K562 (cell line): ENCODE results near the gene MFSD8. TPM values are rescaled to one million over a fixed set of nuclear protein-coding genes. Genes with fewer than 3 reads are reported as not detected.

ENCODE experiments used
- ATAC-seq: fragments of 200-7000 bp; cut with Tn5 transposase; 3 replicates; pipeline ENCODE4 v1.9.1; 2020; ENCODE audit warnings: moderate library complexity
- BruUV-seq: library from RNA; stranded (reverse); fragments of 400-500 nt; replicated peaks from 2 replicates; lab custom pipeline; 2021; lab: Mats Ljungman, UMichigan
- CTCF ChIA-PET: fragments of 300-600 bp; formaldehyde crosslinking; extraction: SDS; loops from one replicate; lab custom pipeline; 2021; ENCODE audit warnings: low intra/inter-chr PET ratio; lab: Yijun Ruan, JAX
- POLR2A ChIA-PET: fragments of 300-600, 350-650 bp; sonication (Branson Sonifier 250); formaldehyde crosslinking; extraction: SDS; loops from one replicate; lab custom pipeline; 2021; ENCODE audit warnings: antibody characterized with exemption, inconsistent platforms; lab: Yijun Ruan, JAX
- DNase-seq, 4 experiments: peaks; one replicate each; pipeline versions ENCODE4 v3.0.0 to v3.0.0-alpha.2; 2011 to 2018; ENCODE audit warnings: low spot score in 3 of 4, mixed read lengths in 3 of 4; ENCODE audit errors: extremely low read depth in 1 of 4
- FAIRE-seq: peaks from 2 replicates; lab custom pipeline; 2011; peaks lifted over from hg19 to GRCh38; lab: Jason Lieb, UNC
- H2AFZ ChIP-seq: 2 replicates; pipeline ENCODE4 v1.6.0; 2011; ENCODE audit warnings: low read depth, low read length, control low read depth, inconsistent platforms
- H3K27ac ChIP-seq: fragments of 200-600 bp; 3 replicates; pipeline ENCODE4 v1.8.0; 2011; ENCODE audit warnings: low read depth, mild to moderate bottlenecking, control low read depth, inconsistent platforms, low read length, moderate library complexity, mixed read lengths; ENCODE audit errors: extremely low read depth
- H3K27me3 ChIP-seq, 2 experiments: fragments of 300-600 bp in 1 of 2; 2 replicates in 1 of 2; 3 replicates in 1 of 2; pipeline versions ENCODE4 v1.6.0 to v1.8.0; 2011; ENCODE audit warnings: inconsistent platforms in 2 of 2, low read length in 2 of 2, mild to moderate bottlenecking in 1 of 2, mixed read lengths in 1 of 2, moderate library complexity in 1 of 2; ENCODE audit not compliant: control insufficient read depth in 2 of 2, insufficient read depth in 2 of 2
- H3K36me3 ChIP-seq: fragments of 300-600 bp; 3 replicates; pipeline ENCODE4 v1.8.0; 2011; ENCODE audit warnings: mild to moderate bottlenecking, low read length, inconsistent platforms; ENCODE audit not compliant: control insufficient read depth, insufficient read depth
- H3K4me1 ChIP-seq, 2 experiments: fragments of 200-600 bp in 1 of 2; replicated peaks in 1 of 2; 2 replicates in 1 of 2; 3 replicates in 1 of 2; pipeline versions ENCODE4 v1.5.1 to v1.8.0; 2011; ENCODE audit warnings: inconsistent platforms in 2 of 2, low read length in 2 of 2, mild to moderate bottlenecking in 1 of 2, mixed read lengths in 1 of 2, moderate library complexity in 1 of 2; ENCODE audit not compliant: control insufficient read depth in 2 of 2, insufficient read depth in 2 of 2
- H3K4me2 ChIP-seq: 2 replicates; pipeline ENCODE4 v1.6.1; 2011; ENCODE audit warnings: low read length, control low read depth, inconsistent platforms, mixed read lengths; ENCODE audit not compliant: insufficient read depth
- H3K4me3 ChIP-seq: fragments of 200-600 bp; sonication (generic), shearing (Covaris generic); 2 replicates; pipeline ENCODE4 v1.5.1; 2016; ENCODE audit warnings: control low read depth, inconsistent platforms
- H3K79me2 ChIP-seq: fragments of 200-600 bp; 3 replicates; pipeline ENCODE4 v1.8.0; 2011; ENCODE audit warnings: low read length, inconsistent platforms; ENCODE audit not compliant: control insufficient read depth, insufficient read depth
- H3K9ac ChIP-seq, 2 experiments: 2 replicates each; pipeline versions ENCODE4 v1.6.0 to v1.6.1; 2011; ENCODE audit warnings: low read depth in 2 of 2, low read length in 2 of 2, control low read depth in 1 of 2, inconsistent platforms in 1 of 2, mild to moderate bottlenecking in 1 of 2, mixed read lengths in 1 of 2; ENCODE audit not compliant: insufficient read depth in 1 of 2
- H3K9me1 ChIP-seq: one replicate; pipeline ENCODE4 v1.6.0; 2011; ENCODE audit warnings: inconsistent platforms, mild to moderate bottlenecking, low read length, moderate library complexity; ENCODE audit not compliant: control insufficient read depth, insufficient read depth
- H3K9me3 ChIP-seq: replicated peaks from 2 replicates; pipeline ENCODE4 v1.5.1; 2011; ENCODE audit warnings: low read depth, low read length, inconsistent platforms; ENCODE audit not compliant: control insufficient read depth, insufficient read depth
- H4K20me1 ChIP-seq: replicated peaks from 2 replicates; pipeline ENCODE4 v1.6.1; 2011; ENCODE audit warnings: low read length, inconsistent platforms, mixed read lengths; ENCODE audit not compliant: control insufficient read depth, insufficient read depth
- BCOR ChIP-seq: fragments of 450-650 bp; IDR thresholded peaks from 2 replicates; pipeline ENCODE4 v1.6.1; 2016
- BRF1 ChIP-seq: IDR thresholded peaks from 3 replicates; pipeline ENCODE4 v1.6.1; 2011; ENCODE audit warnings: borderline replicate concordance, mild to moderate bottlenecking; ENCODE audit not compliant: insufficient read length; ENCODE audit errors: extremely low read depth
- CEBPG ChIP-seq, 3 experiments: fragments of 200-800 bp in 1 of 3; sonication (Bioruptor generic) in 1 of 3; sonication (generic) in 1 of 3; formaldehyde crosslinking in 1 of 3; IDR thresholded peaks in 2 of 3; conservative IDR thresholded peaks in 1 of 3; 2 replicates each; pipeline versions ENCODE4 v1.6.1 to v1.8.0; 2016 to 2022; ENCODE audit warnings: missing compliant biosample characterization in 2 of 3, missing genetic modification characterization in 2 of 3, mild to moderate bottlenecking in 1 of 3, missing genetic modification reagents in 1 of 3
- CREM ChIP-seq: IDR thresholded peaks from 2 replicates; pipeline ENCODE4 v1.6.1; 2014; ENCODE audit warnings: antibody characterized with exemption, low read depth
- PTBP1 ChIP-seq: fragments of 200-400 bp; formaldehyde crosslinking; IDR thresholded peaks from 2 replicates; pipeline ENCODE4 v1.6.1; 2017; ENCODE audit warnings: low read depth, low read length
- RUNX1 ChIP-seq: sonication (generic); IDR thresholded peaks from 2 replicates; pipeline ENCODE4 v1.6.1; 2016; ENCODE audit warnings: antibody characterized with exemption, low read depth
- TCF7 ChIP-seq: sonication (generic); IDR thresholded peaks from 2 replicates; pipeline ENCODE4 v1.6.1; 2016; ENCODE audit warnings: antibody characterized with exemption, borderline replicate concordance
- ZBTB7A ChIP-seq: IDR thresholded peaks from 2 replicates; pipeline ENCODE4 v1.6.1; 2011; ENCODE audit warnings: low read depth, mild to moderate bottlenecking, low read length, moderate library complexity, borderline replicate concordance; ENCODE audit not compliant: control insufficient read depth
- ZNF583 ChIP-seq: fragments of 250-450 bp; sonication (Bioruptor Pico); IDR thresholded peaks from 2 replicates; pipeline ENCODE4 v1.4.0; 2020
- ZNF707 ChIP-seq: fragments of 250-450 bp; sonication (Bioruptor Pico); conservative IDR thresholded peaks from 2 replicates; pipeline ENCODE4 v1.8.0; 2022; ENCODE audit warnings: inconsistent platforms, mild to moderate bottlenecking, moderate library complexity
- ZNF766 ChIP-seq: fragments of 200-800 bp; sonication (Bioruptor generic); conservative IDR thresholded peaks from 2 replicates; pipeline ENCODE4 v1.6.1; 2016; ENCODE audit warnings: missing genetic modification characterization, missing compliant biosample characterization
- WGBS: fragments of 100-300 bp; shearing (Covaris generic); methylation state at CpG from one replicate; pipeline ENCODE4 v1.1.6; 2016; ENCODE audit warnings: low coverage, mixed read lengths; ENCODE audit not compliant: insufficient coverage; ENCODE audit errors: missing lambda C conversion rate; 5-methylcytosine and 5-hydroxymethylcytosine counted together
- in situ Hi-C: fragments of 300-500 bp; cut with MboI; formaldehyde crosslinking; loops from 4 replicates; pipeline ENCODE4 v1.15.0; 2018; ENCODE audit warnings: inconsistent platforms, mixed read lengths
- intact Hi-C: fragments of 100-400 bp; cut with micrococcal nuclease; formaldehyde crosslinking; loops from 2 replicates; pipeline ENCODE4 v1.14.2; 2022
- polyA plus RNA-seq, 8 experiments: library from polyadenylated mRNA; depleted of rRNA in 4 of 8; stranded (reverse) in 5 of 8; unstranded in 3 of 8; fragments of >200 nt; fragmentation: Nextera tagmentation in 2 of 8; fragmentation: Illumina TruSeq in 1 of 8; extraction: Ambion mirVana in 2 of 8; extraction: Trizol in 1 of 8; gene quantifications; 2 replicates each; pipeline versions ENCODE4 v1.2.1 to v1.2.3, GENCODE V29; 2011 to 2014; ENCODE audit warnings: inconsistent platforms in 1 of 8, missing spikeins in 1 of 8
- total RNA-seq, 7 experiments: library from RNA; depleted of rRNA in 6 of 7; stranded (reverse); fragments of >200 nt in 6 of 7; fragmentation: Illumina TruSeq in 2 of 7; extraction: Trizol in 2 of 7; gene quantifications; 2 replicates each; pipeline versions ENCODE4 v1.2.1 to v1.2.3, GENCODE V29; 2011 to 2021; ENCODE audit warnings: low replicate concordance in 1 of 7
- TF ChIP-seq, protein P1 (sequence below): fragments of 450-650 bp; IDR thresholded peaks from 2 replicates; pipeline ENCODE4 v1.6.1; 2016
- TF ChIP-seq, protein P2 (sequence below): conservative IDR thresholded peaks from 2 replicates; pipeline ENCODE4 v1.6.1; 2011; ENCODE audit warnings: low read depth, mild to moderate bottlenecking, low read length; ENCODE audit not compliant: control insufficient read depth

Gene MFSD8
- total and polyA plus RNA-seq, 9 of the 15 experiments (the other 6 are each of a cell fraction or from before 2014, with no cell fraction given) = 7.0 to 27.2 (median 18.7) TPM

DNA sequence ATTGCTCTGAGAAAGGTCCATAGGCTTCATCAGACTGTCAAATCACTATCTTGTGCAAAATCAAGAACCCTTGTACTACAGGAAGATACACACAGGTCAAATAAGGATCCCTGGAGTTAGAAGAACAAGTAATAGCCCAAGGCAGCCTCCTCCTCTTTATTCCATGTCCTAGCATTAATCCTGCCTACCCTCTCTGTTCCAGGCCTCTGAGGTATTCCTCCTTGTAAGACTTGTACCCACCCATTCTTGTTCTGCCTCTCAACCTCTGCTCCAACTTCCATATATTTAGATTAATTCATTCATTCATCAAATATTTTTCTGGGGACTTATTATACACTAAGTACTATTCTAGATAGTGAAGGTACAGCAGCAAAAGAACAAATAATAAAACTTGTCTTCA, 94.7 kb downstream of the MFSD8 start (continued):
- TF ChIP-seq RUNX1 = no peak
- TF ChIP-seq, all 486 proteins: peak for 0

DNA sequence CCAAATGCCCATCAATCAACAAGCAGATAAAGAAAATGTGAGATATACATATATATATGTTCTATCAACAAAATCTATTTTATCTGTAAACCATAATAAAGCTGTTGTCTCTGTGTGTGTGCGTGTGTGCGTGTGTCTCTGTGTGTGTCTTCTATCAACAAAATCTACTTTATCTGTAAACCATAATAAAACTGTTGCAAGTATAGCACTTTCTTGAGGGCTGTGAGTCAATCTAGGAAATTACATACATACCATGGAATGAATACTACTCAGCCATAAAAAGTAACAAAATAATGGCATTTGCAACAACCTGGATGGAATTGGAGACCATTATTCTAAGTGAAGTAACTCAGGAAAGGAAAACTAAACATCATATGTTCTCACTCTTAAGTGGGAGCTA, 96.8 kb downstream of the MFSD8 start:
- Histone ChIP-seq H2AFZ (no peak overlapping the region), H3K9me3 (no peaks in the 10 kb centered on the region), H3K27me3 (no peaks in the 10 kb centered on the region), H3K4me1 (peaks cover 7 to 9% of the 10 kb centered on the region in 2 experiments; a peak in 3 of 5 replicates), H3K4me3 (no peak overlapping the region), H3K27ac (no peak overlapping the region), H3K9ac (no peak overlapping the region), H4K20me1 (no peaks in the 10 kb centered on the region), H3K79me2 (no peaks in the 10 kb centered on the region), H3K9me1 (no peaks in the 10 kb centered on the region), H3K4me2 (no peak overlapping the region), H3K36me3 (no peaks in the 10 kb centered on the region)
- in situ Hi-C loops = no loop called here
- TF ChIP-seq CEBPG (CRISPR knock-in tag; IDR thresholded peaks at IDR 0.05) = no peak
- TF ChIP-seq CEBPG (tag; conservative IDR thresholded peaks at IDR 0.05 in 1 of 2, IDR thresholded peaks at IDR 0.05 in 1 of 2) = no peak
- TF ChIP-seq CREM = no peak
- TF ChIP-seq, protein P1, sequence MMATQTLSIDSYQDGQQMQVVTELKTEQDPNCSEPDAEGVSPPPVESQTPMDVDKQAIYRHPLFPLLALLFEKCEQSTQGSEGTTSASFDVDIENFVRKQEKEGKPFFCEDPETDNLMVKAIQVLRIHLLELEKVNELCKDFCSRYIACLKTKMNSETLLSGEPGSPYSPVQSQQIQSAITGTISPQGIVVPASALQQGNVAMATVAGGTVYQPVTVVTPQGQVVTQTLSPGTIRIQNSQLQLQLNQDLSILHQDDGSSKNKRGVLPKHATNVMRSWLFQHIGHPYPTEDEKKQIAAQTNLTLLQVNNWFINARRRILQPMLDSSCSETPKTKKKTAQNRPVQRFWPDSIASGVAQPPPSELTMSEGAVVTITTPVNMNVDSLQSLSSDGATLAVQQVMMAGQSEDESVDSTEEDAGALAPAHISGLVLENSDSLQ = no peak
- TF ChIP-seq TCF7 = no peak
- TF ChIP-seq ZNF583 = no peak
- TF ChIP-seq ZNF707 (CRISPR knock-in tag) = no peak
- TF ChIP-seq ZBTB7A = no peak
- no peak for TF ChIP-seq PTBP1
- no peak for TF ChIP-seq BCOR
- TF ChIP-seq, protein P2, sequence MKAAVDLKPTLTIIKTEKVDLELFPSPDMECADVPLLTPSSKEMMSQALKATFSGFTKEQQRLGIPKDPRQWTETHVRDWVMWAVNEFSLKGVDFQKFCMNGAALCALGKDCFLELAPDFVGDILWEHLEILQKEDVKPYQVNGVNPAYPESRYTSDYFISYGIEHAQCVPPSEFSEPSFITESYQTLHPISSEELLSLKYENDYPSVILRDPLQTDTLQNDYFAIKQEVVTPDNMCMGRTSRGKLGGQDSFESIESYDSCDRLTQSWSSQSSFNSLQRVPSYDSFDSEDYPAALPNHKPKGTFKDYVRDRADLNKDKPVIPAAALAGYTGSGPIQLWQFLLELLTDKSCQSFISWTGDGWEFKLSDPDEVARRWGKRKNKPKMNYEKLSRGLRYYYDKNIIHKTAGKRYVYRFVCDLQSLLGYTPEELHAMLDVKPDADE = no peak
- no peak for TF ChIP-seq ZNF766
- no peak for TF ChIP-seq BRF1
- WGBS = 70% methylated on average over 2 of the region's 2 CpGs
- POLR2A ChIA-PET = no interaction called here
- FAIRE-seq = no peak
- intact Hi-C loops = no loop called here
- no peak for DNase-seq
- CTCF ChIA-PET = no interaction called here
- no TSS peak for BruUV-seq
- ATAC-seq = no peak
